Measurements from ENCODE around the gene PAPPA. TPM values are rescaled to one million over a fixed set of nuclear protein-coding genes. Genes with fewer than 3 reads are reported as not detected.

Gene PAPPA
- total RNA-seq, 8 experiments from 2014 or later: 1.5 to 26.5 (median 9.5) TPM

DNA sequence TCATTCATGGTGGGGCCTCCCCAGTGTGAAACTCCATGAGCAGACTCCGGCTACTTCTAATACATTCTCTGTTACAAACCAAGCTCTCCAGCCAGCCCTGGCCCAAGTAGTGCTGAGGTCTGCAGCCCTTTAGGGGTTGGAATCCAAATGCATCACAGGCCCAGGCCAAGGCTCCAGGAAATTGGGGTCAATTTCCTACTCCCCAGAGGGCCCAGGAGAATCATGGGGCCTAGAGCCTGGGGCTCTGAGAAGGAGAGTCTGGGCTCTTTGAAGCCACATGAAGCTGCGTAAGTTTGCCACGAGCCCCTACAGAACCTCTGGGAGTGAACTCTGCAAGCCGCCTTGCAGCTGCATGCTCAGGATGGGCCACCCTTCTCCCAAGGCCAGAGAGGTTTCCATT is 206.4 kb downstream of the PAPPA start:
- no peak overlapping the region for H3K4me3 ChIP-seq
- in situ Hi-C loops (cut with MboI; ENCODE audit: low pct_unique_long_range_greater_than_20kb in 2 of 9, low sequenced_read_pairs in 9 of 9, unreplicated experiment in 9 of 9): no loop called here
- H3K4me1 ChIP-seq (replicated peaks in 1 of 2): peaks cover 24 to 33% of the 10 kb centered on the region in 2 donors
- no peak for ATAC-seq (replicated peaks in 6 of 8)
- 40 to 100% (median 62%) methylated on average over 1 to 4 of the region's 4 CpGs; no CpG with 5 or more reads in 3 of the 10 experiments for WGBS, 10 experiments
- H3K27ac ChIP-seq: no peak overlapping the region

DNA sequence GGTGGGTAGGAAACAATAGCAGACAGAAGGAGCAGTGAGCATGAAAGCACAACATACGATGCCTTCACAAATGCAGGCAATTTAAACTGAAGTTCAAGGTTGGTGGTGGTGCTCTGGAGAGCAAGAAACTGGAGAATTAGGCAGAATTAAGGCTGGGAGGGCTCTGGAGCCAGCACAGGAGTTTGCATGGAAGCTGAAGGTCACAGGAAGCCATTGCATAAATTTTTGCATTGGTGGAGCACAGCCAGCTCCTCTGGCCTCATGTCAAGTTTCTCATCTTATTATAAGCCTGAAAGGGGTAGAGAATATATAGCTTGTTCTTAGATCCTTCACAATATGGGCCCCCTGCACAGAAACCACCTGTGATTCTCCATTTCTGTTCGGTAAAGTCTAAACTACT is 207.4 kb downstream of the PAPPA start:
- WGBS, 10 experiments: 60 to 100% (median 90%) methylated on average over 1 to 2 of the region's 2 CpGs; no CpG with 5 or more reads in 3 of the 10 experiments
- in situ Hi-C loops (cut with MboI; ENCODE audit: low pct_unique_long_range_greater_than_20kb in 2 of 9, low sequenced_read_pairs in 9 of 9, unreplicated experiment in 9 of 9): no loop called here
- Histone ChIP-seq H3K4me1 (replicated peaks in 1 of 2) (peaks cover 34 to 42% of the 10 kb centered on the region in 2 donors), H3K27ac (no peak overlapping the region), H3K4me3 (no peak overlapping the region)
- ATAC-seq (replicated peaks in 6 of 8): no peak

DNA sequence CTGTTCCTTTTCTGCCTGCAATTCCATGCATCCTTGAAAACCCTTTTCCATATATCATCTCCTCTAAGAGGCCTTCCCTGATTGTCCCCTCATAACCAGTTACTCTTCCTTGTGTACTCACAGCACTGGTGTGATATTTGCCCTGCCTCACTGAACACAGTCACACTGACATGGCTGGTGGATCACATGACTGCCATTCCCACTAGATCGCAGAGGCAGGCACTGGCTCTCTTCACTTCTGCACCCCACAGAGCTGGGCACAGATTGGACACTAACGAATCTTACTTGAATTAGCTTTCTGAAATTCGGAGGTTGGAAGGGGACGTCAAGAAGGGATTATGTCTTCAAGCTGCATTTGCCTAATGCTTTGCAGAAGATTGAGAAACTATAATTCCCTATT is 208.0 kb downstream of the PAPPA start:
- in situ Hi-C loops (cut with MboI; ENCODE audit: low pct_unique_long_range_greater_than_20kb in 2 of 9, low sequenced_read_pairs in 9 of 9, unreplicated experiment in 9 of 9): no loop called here
- no peak overlapping the region for H3K4me3 ChIP-seq
- H3K4me1 ChIP-seq (replicated peaks in 1 of 2): peaks cover 36 to 48% of the 10 kb centered on the region in 2 donors
- ATAC-seq (replicated peaks in 6 of 8): peak in 2 of 8 experiments; percentile 21 to 22
- WGBS, 10 experiments: 55 to 100% (median 87%) methylated on average over 1 to 4 of the region's 4 CpGs; no CpG with 5 or more reads in 2 of the 10 experiments
- H3K27ac ChIP-seq: no peak overlapping the region

DNA sequence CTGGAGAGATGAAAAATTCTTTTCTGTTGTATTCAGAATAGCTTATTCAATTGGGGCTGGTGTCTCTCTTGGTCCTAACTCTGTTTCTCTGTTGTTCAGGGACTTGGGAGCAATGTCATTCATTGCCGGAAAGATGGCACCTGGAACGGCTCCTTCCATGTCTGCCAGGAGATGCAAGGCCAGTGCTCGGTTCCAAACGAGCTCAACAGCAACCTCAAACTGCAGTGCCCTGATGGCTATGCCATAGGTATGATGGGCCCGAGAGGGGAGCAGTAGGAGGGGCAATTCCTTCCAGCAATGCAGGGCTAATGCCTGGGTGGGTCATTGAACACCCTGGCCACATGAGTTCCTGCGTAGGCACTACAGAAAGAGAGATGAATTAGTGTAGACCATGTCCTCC is 208.9 kb downstream of the PAPPA start:
- ATAC-seq (replicated peaks in 6 of 8): no peak
- peak overlapping the region in 1 of 2 donors; percentile 54 for H3K27ac ChIP-seq
- in situ Hi-C loops (cut with MboI; ENCODE audit: low pct_unique_long_range_greater_than_20kb in 2 of 9, low sequenced_read_pairs in 9 of 9, unreplicated experiment in 9 of 9): no loop called here
- no peak overlapping the region for H3K4me3 ChIP-seq
- 70 to 100% (median 100%) methylated on average over 1 to 4 of the region's 6 CpGs; no CpG with 5 or more reads in 2 of the 10 experiments for WGBS, 10 experiments
- peaks cover 36 to 49% of the 10 kb centered on the region in 2 donors for H3K4me1 ChIP-seq (replicated peaks in 1 of 2)

DNA sequence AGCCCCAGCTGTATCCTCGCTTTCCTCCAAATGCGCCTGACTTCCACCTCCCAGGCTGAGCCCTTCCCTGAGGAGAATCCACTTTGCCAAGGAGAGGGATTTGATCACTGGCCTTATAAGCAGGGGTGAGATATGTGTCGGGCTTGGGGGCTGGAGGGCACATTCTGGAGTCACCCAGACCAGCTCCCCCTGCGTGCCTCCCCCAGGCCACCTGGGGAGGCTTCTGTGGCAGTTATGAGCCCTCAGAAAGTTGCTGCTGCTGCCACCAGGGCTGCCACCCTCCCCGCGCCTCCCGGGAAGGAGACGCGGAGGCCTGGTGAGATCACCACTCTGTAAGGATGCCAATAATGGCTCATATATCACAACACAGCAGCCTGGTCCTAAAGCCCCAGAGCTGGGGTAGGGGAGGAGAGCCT is 211.5 kb downstream of the PAPPA start:
- in situ Hi-C loops (cut with MboI; ENCODE audit: low pct_unique_long_range_greater_than_20kb in 2 of 9, low sequenced_read_pairs in 9 of 9, unreplicated experiment in 9 of 9): no loop called here
- Histone ChIP-seq H3K4me3 (no peak overlapping the region), H3K27ac (peak overlapping the region; percentile 54 to 74), H3K4me1 (replicated peaks in 1 of 2) (peaks cover 50 to 65% of the 10 kb centered on the region in 2 donors)
- ATAC-seq (replicated peaks in 6 of 8): peak; percentile 83 to 96 (median 91)
- WGBS, 10 experiments: 33 to 62% (median 47%) methylated on average over 2 to 7 of the region's 9 CpGs; no CpG with 5 or more reads in 6 of the 10 experiments

DNA sequence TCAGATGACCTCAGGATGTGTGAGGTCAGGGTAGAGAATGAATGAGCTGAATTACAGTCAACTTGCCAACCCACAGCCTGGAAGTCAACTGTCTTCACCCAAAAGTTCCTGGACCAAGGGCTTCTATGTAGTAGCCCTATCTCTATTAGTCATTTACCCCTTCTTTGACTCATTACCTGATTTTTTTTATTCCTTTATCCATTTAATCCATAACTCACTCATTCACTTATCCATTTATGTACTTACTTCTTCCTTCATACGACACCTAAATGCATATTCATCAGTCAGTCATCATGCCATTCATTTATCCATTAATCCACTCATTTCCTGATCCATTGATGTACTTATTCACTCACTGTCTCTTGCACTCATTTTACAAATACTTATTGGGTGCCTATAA is 212.7 kb downstream of the PAPPA start:
- WGBS, 10 experiments: 33 to 100% (median 76%) methylated on average over 1 of the region's 1 CpG; no CpG with 5 or more reads in 2 of the 10 experiments
- no peak overlapping the region for H3K4me3 ChIP-seq
- peaks cover 51 to 73% of the 10 kb centered on the region in 2 donors for H3K4me1 ChIP-seq (replicated peaks in 1 of 2)
- ATAC-seq (replicated peaks in 6 of 8): no peak
- H3K27ac ChIP-seq: no peak overlapping the region
- in situ Hi-C loops (cut with MboI; ENCODE audit: low pct_unique_long_range_greater_than_20kb in 2 of 9, low sequenced_read_pairs in 9 of 9, unreplicated experiment in 9 of 9): no loop called here

DNA sequence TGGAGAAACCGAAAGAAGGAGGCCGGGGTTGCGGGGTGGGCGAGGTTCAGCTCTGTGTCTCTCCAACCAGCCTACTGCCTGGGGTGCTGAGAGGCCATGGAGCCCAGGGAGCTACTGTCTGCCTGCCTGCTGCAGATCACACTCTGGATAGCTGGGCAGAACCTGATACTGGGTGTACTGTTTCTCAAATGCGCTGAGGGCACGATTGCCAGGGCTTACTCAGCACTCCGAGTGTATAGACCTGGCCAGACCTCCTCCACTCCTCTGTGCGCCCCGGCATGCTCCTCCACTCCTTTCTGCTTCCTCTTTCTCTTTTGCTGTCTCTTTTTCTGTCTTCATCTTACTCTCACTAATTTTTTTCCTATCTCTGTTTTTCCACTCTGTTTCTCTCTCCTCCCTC is 215.1 kb downstream of the PAPPA start:
- Histone ChIP-seq H3K4me1 (replicated peaks in 1 of 2) (peaks cover 40 to 54% of the 10 kb centered on the region in 2 donors), H3K27ac (peak overlapping the region in 1 of 2 donors; percentile 49), H3K4me3 (no peak overlapping the region)
- 80 to 100% (median 91%) methylated on average over 1 to 9 of the region's 9 CpGs; no CpG with 5 or more reads in 1 of the 10 experiments for WGBS, 10 experiments
- in situ Hi-C loops (cut with MboI; ENCODE audit: low pct_unique_long_range_greater_than_20kb in 2 of 9, low sequenced_read_pairs in 9 of 9, unreplicated experiment in 9 of 9): no loop called here
- no peak for ATAC-seq (replicated peaks in 6 of 8)

DNA sequence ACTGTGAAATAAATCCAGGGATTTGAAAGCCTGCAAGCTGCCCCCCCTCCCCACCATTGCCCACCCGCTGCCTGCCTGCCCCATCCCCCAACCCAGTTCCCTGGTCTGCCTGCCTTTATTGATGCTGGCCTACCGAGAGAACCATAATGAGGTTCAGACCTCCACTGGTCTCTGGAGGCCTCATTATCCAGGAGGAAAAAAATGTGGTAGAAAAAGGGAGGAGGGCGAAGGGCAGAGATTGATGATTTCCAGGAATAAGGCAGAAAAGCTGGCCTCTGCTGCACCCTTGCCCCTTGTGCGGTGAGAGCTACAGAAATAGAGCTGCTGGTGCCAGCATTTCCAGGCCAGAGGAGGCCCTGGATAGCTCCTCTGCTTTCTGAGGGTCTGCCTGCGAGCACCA is 216.1 kb downstream of the PAPPA start:
- Histone ChIP-seq H3K4me1 (replicated peaks in 1 of 2) (peaks cover 32 to 44% of the 10 kb centered on the region in 2 donors), H3K4me3 (no peak overlapping the region), H3K27ac (peak overlapping the region; percentile 25 to 70)
- in situ Hi-C loops (cut with MboI; ENCODE audit: low pct_unique_long_range_greater_than_20kb in 2 of 9, low sequenced_read_pairs in 9 of 9, unreplicated experiment in 9 of 9): no loop called here
- peak in 5 of 8 experiments; percentile 61 to 83 (median 76) for ATAC-seq (replicated peaks in 6 of 8)
- WGBS, 10 experiments: 19 to 100% methylated on average over 1 to 3 of the region's 5 CpGs; no CpG with 5 or more reads in 8 of the 10 experiments

DNA sequence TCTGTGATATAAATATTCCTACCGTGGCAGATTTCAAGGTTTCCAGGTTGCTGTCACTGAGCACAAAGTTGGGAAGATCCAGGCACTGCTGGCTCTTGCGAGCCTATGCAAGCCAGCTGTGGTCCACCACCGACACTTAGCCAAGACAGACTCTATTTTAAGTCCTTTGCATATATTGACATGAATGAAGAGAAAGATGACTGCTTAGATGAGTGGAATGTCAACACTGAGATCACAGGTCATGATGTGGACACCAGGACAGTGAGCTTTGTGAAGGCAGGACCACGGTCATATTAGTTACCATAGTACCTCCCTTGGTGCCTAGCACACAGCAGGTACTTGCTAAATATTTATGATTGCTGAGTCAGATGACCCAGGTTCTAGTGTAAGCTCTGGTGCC is 217.0 kb downstream of the PAPPA start:
- Histone ChIP-seq H3K27ac (peak overlapping the region in 1 of 2 donors; percentile 70), H3K4me1 (replicated peaks in 1 of 2) (peaks cover 24 to 35% of the 10 kb centered on the region in 2 donors), H3K4me3 (no peak overlapping the region)
- in situ Hi-C loops (cut with MboI; ENCODE audit: low pct_unique_long_range_greater_than_20kb in 2 of 9, low sequenced_read_pairs in 9 of 9, unreplicated experiment in 9 of 9): no loop called here
- 0 to 100% (median 89%) methylated on average over 1 to 4 of the region's 4 CpGs; no CpG with 5 or more reads in 5 of the 10 experiments for WGBS, 10 experiments
- no peak for ATAC-seq (replicated peaks in 6 of 8)

DNA sequence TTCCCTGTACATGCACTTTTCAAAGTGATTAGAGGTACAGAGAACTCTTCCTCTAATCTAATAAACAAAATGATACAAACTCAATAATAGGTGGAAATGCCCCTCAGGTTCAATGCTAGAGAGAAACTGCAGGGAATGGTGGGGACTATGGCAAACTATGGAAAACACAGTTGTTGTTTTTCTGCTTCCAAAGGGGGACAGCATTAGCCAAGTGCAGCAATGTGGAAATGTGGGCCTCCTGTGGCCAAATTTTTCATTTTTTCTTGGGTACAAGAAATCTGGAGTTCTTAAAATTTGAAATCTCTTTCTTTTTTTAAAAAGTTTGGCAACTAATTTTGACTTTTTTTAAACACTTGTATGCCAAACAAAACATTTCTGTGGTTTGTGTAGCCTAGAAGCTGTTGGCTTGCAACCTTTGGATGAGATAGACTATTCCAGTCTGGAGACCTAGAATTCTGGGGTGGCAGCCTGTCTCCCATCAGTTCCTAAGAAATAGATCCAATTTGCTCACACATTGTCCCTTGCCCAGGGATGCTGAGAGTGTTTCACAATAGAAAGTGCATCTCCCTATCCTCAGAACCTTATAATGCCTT is 218.6 kb downstream of the PAPPA start:
- peaks cover 17 to 24% of the 10 kb centered on the region in 2 donors for H3K4me1 ChIP-seq (replicated peaks in 1 of 2)
- in situ Hi-C loops (cut with MboI; ENCODE audit: low pct_unique_long_range_greater_than_20kb in 2 of 9, low sequenced_read_pairs in 9 of 9, unreplicated experiment in 9 of 9): no loop called here
- no peak for ATAC-seq (replicated peaks in 6 of 8)
- no peak overlapping the region for H3K27ac ChIP-seq
- H3K4me3 ChIP-seq: no peak overlapping the region

DNA sequence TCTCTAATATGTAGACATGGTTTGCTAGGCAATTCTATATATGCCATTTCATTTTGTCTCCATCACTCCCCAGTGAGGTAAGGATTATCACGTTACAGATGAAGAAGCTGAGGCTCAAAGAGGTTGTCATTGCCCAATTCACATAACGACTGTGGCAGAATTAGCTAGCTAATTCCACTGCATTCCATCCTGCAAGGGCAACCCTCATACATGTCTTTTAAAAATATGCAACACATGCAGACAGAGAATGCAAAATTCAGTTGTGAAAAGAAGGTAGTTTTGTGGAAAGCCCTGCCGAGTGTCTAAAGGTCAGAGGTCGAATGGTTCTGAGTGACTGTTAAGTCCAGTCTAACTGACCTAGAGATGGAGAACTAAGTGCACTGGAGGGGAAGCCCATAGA is 219.2 kb downstream of the PAPPA start:
- WGBS, 10 experiments: 50 to 100% (median 94%) methylated on average over 1 to 4 of the region's 4 CpGs; no CpG with 5 or more reads in 3 of the 10 experiments
- no peak for ATAC-seq (replicated peaks in 6 of 8)
- Histone ChIP-seq H3K4me3 (no peak overlapping the region), H3K4me1 (replicated peaks in 1 of 2) (peaks cover 17 to 24% of the 10 kb centered on the region in 2 donors), H3K27ac (no peak overlapping the region)
- in situ Hi-C loops (cut with MboI; ENCODE audit: low pct_unique_long_range_greater_than_20kb in 2 of 9, low sequenced_read_pairs in 9 of 9, unreplicated experiment in 9 of 9): no loop called here

DNA sequence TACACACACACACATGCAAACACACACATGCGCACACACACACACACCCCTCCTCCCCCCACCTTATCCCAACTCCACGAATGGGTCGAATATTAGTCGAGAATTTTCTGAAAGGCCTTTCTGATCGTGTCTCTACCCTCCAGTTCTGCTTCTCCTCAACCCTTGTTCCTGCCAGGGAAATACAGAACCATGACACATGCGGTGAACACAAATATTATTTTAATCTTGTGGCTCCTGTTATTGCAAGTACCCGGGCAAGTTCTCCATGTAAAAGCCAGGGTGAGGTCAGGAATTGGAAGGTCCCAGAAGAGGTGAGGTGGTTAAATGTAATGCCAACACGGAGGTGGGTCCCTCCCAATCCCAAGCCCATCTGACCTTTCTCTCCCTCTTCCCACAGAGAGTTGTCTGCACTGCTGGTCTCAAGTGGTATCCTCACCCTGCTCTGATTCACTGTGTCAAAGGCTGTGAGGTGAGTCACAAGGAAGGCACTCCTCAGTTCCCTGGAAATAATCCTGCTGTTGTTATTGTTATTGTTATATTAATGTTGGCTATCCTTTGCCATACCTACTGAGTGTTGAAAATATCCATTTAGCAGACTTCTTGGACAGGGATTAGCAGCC is 223.7 kb downstream of the PAPPA start:
- 0 to 97% (median 65%) methylated on average over 1 to 7 of the region's 8 CpGs; no CpG with 5 or more reads in 2 of the 10 experiments for WGBS, 10 experiments
- Histone ChIP-seq H3K27ac (no peak overlapping the region), H3K4me1 (replicated peaks in 1 of 2) (no peaks in the 10 kb centered on the region), H3K4me3 (no peak overlapping the region)
- in situ Hi-C loops (cut with MboI; ENCODE audit: low pct_unique_long_range_greater_than_20kb in 2 of 9, low sequenced_read_pairs in 9 of 9, unreplicated experiment in 9 of 9): no loop called here
- peak in 7 of 8 experiments; percentile 23 to 89 (median 61) for ATAC-seq (replicated peaks in 6 of 8)

DNA sequence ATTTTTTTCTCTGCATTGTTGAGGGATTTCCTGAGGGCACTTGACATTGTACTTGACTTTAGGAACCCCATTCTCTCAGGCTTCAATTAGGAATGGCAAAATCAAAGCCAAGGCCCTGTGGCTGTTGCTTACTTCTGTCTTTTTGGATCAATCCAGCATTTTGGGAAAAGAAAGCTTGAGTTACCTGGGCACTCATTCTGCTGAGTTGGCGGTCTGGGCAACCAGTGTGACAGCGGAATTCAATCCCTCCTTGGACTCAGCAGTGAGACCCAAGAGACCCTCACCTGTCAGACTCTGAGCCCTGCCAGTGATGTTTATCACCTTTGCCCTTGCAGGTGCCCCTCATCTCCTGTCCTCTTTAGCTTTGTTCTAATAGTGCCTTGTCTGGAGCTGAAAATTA is 225.3 kb downstream of the PAPPA start:
- in situ Hi-C loops (cut with MboI; ENCODE audit: low pct_unique_long_range_greater_than_20kb in 2 of 9, low sequenced_read_pairs in 9 of 9, unreplicated experiment in 9 of 9): no loop called here
- H3K4me1 ChIP-seq (replicated peaks in 1 of 2): no peaks in the 10 kb centered on the region
- ATAC-seq (replicated peaks in 6 of 8): no peak
- no peak overlapping the region for H3K4me3 ChIP-seq
- 86 to 100% (median 100%) methylated on average over 1 to 2 of the region's 2 CpGs; no CpG with 5 or more reads in 5 of the 10 experiments for WGBS, 10 experiments
- H3K27ac ChIP-seq: no peak overlapping the region
